WTC11 (cell line): ENCODE data around the gene RRAD.

Experiments used
- TEAD4 ChIP-seq: sonication (generic); formaldehyde crosslinking; IDR thresholded peaks from 2 replicates; pipeline ENCODE4 v1.8.0; 2022; ENCODE audit warnings: mild to moderate bottlenecking, missing genetic modification reagents
- TF ChIP-seq, protein P1 (sequence below): fragments of 200-600 bp; IDR thresholded peaks from 2 replicates; pipeline ENCODE4 v1.8.0; 2022; ENCODE audit warnings: antibody characterized with exemption
- TF ChIP-seq, protein P2 (sequence below): sonication (generic); formaldehyde crosslinking; IDR thresholded peaks from 2 replicates; pipeline ENCODE4 v1.8.0; 2022; ENCODE audit warnings: mild to moderate bottlenecking, missing genetic modification reagents
- TF ChIP-seq, protein P3 (sequence below): sonication (generic); formaldehyde crosslinking; conservative IDR thresholded peaks from 2 replicates; pipeline ENCODE4 v1.8.1; 2022; ENCODE audit warnings: mild to moderate bottlenecking, missing genetic modification reagents
- TF ChIP-seq, protein P4 (sequence below): sonication (generic); formaldehyde crosslinking; IDR thresholded peaks from 2 replicates; pipeline ENCODE4 v1.8.0; 2022; ENCODE audit warnings: mild to moderate bottlenecking, missing genetic modification reagents

DNA sequence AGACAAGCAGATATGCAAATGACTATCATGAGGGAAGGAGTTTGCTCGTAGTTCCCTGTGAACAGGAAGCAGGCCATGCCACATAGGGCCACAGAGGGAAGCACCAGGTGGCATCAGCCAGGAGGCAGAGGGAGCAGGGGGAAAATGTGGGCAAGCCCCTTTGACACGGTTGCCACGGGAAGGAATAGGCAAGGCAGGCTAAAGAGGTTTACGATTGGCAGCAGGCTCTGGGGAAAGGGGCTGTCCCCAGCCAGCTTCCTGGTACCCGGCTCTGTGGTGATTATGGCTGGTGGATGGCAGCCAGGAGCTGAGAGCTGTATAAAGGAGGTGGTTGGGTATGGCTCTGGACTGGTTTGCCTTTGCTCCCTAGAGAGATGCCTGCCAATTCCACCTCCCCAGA is 36.6 kb upstream of the RRAD start:
- TF ChIP-seq, protein P1, sequence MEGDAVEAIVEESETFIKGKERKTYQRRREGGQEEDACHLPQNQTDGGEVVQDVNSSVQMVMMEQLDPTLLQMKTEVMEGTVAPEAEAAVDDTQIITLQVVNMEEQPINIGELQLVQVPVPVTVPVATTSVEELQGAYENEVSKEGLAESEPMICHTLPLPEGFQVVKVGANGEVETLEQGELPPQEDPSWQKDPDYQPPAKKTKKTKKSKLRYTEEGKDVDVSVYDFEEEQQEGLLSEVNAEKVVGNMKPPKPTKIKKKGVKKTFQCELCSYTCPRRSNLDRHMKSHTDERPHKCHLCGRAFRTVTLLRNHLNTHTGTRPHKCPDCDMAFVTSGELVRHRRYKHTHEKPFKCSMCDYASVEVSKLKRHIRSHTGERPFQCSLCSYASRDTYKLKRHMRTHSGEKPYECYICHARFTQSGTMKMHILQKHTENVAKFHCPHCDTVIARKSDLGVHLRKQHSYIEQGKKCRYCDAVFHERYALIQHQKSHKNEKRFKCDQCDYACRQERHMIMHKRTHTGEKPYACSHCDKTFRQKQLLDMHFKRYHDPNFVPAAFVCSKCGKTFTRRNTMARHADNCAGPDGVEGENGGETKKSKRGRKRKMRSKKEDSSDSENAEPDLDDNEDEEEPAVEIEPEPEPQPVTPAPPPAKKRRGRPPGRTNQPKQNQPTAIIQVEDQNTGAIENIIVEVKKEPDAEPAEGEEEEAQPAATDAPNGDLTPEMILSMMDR, result no peak
- TF ChIP-seq, protein P2, sequence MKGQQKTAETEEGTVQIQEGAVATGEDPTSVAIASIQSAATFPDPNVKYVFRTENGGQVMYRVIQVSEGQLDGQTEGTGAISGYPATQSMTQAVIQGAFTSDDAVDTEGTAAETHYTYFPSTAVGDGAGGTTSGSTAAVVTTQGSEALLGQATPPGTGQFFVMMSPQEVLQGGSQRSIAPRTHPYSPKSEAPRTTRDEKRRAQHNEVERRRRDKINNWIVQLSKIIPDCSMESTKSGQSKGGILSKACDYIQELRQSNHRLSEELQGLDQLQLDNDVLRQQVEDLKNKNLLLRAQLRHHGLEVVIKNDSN (CRISPR knock-in tag), result no peak
- no peak for TF ChIP-seq TEAD4
- TF ChIP-seq, protein P3, sequence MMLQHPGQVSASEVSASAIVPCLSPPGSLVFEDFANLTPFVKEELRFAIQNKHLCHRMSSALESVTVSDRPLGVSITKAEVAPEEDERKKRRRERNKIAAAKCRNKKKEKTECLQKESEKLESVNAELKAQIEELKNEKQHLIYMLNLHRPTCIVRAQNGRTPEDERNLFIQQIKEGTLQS, result no peak
- TF ChIP-seq, protein P4, sequence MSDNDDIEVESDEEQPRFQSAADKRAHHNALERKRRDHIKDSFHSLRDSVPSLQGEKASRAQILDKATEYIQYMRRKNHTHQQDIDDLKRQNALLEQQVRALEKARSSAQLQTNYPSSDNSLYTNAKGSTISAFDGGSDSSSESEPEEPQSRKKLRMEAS (CRISPR knock-in tag), result no peak
